Measurements from ENCODE around the gene ZBTB8OS.
"Not testable (repeated sequence)": the region's sequence is repeated elsewhere in the genome, so short reads cannot be mapped to it uniquely, and the experiment has no call there.

ZBTB8OS gene

DNA sequence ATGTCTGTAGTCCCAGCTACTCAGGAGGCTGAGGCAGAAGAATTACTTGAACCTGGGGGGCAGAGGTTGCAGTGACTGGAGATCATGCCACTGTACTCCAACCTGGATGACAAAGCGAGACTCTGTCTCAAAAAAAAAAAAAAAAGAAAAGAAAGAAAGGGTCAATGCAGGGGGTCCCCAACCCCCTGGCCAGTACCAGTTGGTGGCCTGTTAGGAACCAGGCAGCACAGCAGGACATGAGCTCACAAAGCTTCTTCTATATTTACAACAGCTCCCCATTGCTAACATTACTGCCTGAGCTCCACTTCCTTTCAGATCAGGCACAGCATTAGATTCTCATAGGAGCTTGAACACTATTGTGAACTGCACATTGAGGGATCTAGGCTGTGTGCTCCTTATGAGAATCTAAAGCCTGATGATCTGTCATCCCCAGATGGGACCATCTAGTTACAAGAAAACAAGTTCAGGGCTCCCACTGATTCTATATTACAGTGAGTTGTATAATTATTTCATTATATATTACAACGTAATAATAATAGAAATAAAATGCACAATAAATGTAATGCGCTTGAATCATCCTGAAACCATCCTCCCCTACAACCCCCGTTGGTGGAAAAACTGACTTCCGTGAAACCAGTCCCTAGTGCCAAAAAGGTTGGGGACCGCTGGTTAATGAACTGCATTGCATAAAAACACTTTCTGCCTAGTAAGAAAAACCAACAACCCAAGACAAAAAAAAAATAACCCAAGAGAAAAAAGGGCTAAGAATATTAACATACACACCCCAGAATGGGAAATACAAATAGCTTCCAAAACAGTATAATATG is 2.8 kb downstream of the ZBTB8OS start:
- no peak for DNase-seq

DNA sequence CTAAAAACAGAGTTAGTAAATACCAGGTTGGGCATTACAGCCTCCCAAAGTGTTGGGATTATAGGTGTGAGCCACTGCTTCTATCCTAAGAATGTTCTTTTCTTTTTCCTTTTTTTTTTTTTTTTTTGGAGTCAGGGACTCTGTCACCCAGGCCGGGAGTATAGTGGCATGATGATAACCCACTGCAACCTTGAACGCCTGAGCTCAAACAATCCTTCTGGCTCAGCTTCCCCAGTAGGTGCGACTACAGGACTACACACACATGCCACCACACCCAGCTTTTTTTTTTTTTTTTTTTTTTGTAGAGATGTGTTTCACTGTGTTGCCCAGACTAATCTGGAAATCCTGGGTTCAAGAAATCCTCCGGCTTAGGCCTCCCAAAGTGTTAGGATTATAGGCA is 5.9 kb downstream of the ZBTB8OS start:
- no peak for DNase-seq

DNA sequence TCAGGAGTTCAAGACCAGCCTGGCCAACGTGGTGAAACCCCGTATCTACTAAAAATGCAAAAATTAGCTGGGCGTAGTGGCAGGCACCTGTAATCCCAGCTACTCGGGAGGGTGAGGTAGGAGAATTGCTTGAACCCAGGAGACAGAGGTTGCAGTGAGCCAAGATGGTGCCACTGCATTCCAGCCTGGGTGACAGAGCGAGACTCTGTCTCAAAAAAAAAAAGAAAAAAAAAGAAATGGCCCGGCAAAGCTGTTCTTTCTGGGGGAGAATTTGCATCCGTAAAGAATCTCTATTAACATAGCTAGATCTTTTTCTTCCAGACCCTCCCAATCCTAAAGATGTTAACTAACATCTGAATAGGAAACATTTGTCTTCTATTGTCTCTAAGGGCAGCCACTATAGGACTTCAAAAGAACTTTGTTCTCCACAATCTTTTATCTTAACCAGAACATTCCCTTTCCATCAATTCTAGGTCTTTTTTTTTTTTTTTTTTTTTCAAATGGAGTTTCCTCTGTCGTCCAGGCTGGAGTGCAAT is 8.0 kb downstream of the ZBTB8OS start:
- not testable (repeated sequence) for DNase-seq

DNA sequence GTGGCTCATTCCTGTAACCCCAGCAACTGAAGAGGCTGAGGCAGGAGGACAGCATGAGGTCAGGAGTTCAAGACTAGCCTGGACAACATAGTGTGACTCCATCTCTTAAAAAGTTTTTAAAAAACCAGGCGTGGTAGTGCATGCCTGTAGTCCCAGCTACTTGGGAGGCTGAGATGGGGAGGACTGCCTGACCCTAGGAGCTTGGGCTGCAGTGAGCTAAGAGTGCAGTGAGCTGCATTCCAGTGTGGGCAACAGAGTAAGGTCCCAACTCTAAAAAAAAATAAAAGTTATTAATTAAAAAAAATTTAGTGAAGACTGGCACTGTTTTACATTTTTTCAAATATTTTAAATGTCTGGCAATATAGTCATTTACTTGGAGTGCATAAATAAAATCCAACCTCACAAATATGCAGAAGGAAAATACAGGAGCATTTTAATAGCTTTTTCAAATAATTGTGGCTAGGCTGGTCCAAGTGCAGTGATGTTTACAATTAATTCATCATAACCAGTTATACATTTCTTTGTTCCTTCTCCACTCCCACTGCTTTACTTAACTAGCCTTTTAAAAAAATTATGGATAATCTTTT is 10.8 kb downstream of the ZBTB8OS start:
- DNase-seq, result no peak

DNA sequence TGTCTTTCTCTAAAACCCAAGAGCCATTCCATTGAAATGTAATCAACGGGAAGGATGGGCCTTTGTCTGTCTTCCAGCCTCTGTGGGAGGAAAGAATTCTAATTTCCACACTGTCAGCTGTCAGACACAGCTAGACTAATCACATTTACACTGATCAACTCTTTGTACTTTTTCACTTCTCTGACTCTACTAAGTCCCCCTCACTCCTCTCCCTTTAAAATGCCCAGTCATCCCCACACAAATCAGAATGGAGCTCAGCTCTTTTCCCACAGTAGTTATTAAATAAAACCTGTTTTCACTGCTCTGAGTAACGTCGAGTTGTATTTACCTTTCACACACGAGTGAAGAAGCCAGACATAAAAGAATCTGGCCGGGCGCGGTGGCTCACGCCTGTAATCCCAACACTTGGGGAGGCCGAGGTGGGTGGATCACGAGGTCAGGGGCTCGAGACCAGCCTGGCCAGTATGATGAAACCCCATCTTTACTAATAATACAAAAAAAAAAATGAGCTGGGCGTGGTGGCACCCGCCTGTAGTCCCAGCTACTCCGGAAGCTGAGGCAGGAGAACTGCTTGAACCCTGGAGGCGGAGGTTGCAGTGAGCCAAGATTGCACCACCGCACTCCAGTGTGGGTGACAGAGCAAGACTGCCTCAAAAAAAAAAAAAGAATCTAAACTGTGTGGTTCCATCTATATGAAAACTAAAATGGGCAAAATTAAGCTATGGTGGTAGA is 13.3 kb downstream of the ZBTB8OS start:
- DNase-seq, result peak; percentile 58 to 88

DNA sequence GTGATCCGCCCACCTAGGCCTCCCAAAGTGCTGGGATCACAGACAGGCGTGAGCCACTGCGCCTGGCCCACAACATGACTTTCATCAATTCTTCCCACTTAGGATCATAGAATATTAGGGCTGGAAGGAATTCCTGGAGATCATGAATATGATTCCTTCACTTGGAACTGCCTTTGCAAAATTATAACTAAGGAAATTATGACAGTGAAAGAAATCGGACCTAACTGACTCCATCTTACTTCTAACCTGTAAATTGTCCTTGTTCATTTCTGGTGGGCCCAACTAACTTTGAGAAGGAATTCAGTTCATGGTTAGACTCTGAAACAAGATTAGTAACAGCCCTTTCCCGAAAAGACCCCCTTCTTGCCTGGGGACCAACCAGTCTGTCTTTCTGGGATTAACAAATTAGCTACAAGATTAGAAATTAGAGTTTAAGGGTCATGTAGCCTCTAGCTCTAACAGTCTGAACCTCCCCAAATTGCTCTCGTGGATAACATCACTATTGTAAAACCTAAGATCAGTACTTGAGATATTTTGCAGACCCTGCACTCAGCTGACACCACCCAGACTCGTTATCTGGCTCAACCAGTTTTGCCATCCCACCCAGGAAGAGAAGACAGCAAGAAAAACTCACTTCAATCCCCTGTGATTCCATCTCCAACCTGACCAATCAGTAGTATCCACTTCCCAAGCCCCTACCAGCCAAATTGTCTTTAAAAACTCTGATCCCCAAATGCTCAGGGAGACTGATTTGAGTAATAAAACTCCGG is 14.7 kb downstream of the ZBTB8OS start:
- no peak for DNase-seq

DNA sequence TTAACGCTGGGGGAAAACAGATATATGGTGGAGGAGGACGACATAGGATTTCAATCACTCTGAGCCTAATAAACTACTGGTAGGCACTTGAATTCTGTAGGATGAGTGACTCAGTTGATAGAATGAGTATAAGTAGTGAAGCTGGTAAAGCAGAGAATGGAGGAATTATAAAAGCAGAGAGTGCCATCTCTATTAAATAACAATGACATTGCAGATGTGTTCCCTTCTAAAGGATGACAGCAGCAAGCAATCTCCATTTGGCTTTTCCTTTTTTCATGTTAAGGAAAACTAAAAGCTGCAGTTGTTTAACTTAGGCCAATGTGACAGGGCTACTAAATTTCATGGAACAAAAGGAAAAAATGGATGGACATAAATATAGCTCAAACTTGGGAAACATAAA is 17.5 kb downstream of the ZBTB8OS start:
- no peak for DNase-seq

DNA sequence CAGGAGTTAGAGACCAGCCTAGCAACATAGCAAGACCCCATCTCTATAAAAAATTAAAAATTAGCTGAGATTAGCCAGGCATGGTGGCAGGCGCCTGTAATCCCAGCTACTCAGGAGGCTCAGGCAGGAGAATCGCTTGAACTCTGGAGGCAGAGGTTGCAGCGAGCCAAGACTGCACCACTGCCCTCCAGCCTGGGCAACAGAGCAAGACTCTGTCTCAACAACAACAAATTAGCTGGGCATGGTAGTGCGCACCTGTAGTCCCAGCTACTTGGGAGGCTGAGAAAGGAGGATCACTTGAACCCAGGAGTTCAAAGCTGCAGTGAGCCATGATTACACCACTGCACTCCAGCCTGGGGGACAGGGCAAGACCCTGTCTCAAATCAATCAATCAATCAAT is 20.2 kb downstream of the ZBTB8OS start:
- not testable (repeated sequence) for DNase-seq

DNA sequence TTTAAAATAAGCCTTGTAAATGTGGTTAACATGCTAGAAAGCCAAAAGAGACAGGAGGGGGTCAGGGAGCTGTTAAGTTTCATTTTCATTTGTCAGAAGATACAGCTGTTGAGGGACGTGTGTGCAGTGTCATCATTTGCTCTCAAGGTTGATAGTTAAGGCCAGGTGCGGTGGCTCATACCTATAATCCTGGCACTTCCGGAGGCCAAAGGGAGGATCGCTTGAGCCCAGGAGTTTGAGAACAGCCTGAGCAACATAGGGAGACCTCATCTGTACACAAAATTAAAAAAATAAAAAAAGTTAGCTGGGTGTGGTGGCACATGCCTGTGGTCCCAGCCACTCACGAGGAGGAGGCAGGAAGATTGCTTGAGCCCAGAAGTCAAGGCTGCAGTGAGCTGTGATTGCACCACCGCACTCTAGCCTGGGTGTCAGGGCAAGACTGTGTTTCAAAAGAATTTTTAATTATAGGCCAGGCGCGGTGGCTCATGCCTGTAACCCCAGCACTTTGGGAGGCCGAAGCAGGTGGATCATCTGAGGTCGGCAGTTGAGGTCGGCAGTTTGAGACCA is 22.7 kb downstream of the ZBTB8OS start:
- no peak for DNase-seq

DNA sequence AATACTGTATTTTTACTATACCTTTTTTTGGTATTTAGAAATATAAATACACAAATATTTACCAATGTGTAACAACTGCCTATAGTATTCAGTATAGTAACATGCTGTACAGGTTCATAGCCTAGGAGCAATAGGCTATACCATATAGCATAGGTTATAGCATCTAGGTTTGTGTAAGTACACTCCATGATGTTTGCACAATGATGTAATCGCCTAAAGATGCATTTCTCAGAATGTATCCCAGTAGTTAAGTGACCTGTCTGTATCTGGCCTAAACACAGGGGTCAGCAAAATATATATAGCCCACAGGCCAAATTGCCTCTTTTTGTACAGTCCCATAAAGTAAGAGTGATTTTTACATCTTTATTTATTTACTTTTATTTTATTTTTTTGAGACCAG is 24.2 kb downstream of the ZBTB8OS start:
- no peak for DNase-seq

DNA sequence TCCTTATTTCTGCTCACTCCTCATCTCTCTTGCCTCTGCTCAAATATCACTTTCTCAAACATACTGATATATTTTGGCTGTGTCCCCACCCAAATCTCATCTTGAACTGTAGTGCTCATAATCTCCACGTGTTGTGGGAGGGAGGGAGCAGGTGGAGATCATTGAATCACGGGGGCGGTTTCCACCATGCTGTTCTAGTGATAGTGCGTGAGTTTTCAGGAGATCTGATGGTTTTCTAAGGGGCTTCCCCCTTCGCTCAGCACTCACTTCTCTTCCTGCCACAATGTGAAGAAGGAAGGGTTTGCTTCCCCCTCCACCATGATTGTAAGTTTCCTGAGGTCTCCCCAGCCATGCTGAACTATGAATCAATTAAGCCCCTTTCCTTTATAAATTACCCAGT is 26.6 kb downstream of the ZBTB8OS start:
- DNase-seq, result no peak

DNA sequence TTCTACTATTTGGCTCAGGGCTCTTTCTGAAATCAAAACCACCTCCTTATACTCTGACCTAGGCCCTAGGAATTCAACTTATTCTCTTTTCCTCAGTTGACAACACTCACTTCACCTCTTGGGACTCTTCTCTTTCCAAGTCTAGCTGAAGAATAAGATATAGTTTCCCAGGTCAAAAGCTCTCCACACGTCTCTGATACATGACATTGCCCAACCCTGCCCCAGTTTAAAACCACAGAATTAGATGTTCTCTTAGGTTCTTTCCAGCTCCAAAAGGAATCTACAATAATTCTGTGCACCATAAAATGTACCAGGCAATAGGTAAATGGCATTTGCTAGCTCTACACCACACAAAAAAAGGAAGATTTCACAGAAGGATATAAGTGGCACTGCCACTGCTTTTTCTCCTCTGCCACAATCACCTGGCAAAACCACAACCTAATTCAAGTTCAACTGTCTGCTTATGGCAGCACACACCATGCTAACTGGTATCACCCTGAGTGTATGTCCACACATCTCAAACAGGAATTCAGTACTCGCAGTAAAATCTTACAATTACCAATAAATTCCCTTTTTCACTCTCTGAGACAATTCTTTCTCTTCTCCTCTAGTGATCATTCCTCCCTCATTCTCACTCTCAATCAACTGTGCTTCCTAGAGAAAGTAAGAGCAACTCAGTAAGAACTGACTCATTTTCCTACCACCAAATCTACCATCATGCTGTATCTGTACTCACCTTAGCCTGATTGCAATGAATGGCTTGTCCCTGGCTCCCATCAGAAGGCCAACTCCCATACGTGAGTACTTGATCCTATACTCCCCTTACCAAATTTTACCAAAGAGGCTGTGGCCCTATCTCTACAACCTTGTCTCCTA is 27.3 kb downstream of the ZBTB8OS start:
- no peak for DNase-seq

DNA sequence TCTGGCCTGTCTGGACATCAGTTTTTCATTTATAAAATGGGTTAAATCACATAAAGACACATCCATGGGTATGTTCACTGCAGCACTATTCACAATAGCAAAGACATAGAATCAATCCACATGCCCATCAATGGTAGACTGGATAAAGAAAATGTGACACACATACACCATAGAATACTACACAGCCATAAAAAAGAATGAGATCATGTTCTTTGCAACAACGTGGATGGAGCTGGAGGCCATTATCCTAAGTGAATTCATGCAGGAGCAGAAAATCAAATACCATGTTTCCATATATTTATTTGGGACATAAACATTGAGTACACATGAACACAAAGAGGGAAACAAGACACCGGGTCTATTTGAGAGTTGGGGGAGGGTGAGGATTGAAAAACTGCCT is 28.1 kb downstream of the ZBTB8OS start:
- DNase-seq, result no peak

DNA sequence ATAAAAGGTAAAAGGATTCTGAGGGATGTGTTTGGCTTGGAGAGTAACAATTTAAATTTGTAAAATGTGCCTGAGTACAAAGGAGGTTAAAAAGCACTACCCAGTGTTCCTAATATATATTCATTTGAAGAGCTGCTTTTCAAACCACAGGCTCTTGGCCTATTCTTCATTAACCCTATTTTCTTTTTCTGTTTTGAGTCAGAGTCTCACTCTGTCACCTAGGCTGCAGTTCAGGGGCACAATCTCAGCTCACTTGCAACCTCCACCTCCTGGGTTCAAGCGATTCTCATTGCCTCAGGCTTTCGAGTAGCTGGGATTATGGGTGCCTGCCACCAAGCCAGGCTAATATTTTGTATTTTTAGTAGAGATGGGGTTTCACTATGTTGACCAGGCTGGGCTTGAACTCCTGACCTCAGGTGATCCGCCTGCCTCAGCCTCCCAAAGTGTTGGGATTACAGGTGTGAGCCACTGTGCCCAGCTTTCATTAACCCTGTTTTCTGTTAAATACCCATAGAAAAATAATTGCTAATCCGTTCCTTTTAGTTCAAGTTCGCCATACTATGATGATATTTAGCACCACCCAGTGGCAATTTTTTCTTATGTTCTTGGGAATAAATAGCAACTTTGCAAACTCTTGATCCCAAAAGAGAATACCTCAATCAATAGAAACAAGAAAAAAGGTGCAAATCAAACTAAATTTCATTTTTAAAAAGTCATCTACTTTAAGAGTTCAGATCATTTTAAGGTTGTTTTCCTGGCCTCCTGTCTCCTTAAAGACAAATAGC is 30.5 kb downstream of the ZBTB8OS start:
- DNase-seq, result peak; percentile 9 to 24

DNA sequence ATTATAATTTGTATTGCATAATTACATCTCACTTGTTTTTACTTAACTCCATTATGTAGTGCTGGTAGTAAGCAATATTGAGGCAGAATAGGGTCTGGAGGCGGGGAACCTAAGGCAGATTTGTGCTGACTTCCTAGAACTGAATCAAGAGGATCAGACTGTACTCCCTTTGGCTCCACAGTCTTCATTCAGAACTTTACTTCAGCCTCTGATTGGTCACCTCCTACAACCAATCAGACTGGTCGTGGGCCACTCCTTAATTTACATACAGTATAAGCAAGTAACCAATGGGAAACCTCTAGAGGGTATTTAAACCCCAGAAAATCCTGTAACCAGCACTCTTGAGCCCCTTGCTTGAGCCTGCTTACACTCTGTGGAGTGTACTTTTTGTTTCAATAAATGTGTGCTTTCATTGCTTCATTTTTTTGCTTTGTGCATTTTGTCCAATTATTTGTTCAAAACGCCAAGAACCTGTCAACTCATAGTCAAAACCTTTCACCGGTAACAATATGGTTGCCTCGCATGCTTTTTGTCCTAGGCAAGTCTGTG is 31.6 kb downstream of the ZBTB8OS start:
- DNase-seq, result no peak

DNA sequence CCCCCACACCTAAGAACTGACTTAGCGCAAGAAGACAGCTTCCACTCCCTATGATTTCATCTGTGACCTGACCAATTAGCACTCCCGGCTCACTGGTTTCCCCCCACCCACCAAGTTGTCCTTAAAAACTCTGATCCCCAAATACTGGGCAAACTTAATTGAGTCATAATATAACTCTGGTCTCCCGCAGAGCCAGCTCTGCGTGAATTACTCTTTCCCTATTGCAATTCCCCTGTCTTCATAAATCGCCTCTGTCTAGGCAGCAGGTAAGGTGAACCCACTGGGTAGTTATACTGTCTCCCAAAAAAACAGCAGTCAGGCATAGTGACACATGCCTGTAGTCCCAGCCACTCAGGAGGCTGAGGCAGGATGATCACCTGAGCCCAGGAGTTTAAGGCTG is 36.9 kb downstream of the ZBTB8OS start:
- peak in 1 of 2 donors; percentile 15 for DNase-seq

DNA sequence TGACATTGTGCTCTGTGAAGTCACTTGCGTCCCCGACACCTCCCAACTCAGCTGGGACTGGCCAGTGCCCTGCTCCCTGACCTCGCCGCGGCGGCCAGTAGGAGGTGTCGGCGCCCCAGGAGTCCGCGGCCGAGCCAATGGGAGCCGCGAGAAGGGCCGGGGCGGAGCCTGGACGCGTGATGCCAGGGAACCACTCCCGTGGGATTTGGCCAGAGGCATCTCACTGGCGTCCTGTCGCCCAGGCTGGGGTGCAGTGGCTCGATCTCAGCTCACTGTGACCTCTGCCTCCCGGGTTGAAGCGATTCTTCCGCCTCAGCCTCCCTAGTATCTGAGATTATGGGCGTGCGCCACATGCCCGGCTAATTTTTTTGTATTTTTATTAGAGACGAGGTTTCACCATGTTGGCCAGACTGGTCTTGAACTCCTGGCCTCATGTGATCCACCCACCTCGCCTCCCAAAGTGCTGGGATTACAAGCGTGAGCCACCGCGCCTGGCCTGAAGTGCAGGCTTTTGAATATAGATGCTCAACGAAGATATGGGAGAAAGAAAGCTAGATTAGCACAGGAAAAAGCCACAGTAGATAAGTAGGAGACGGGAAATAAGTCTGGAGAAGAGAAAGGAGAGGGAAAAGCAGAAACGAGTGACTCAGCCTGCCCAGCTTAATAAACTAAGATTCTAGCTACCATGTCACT is 38.0 kb downstream of the ZBTB8OS start:
- DNase-seq, result peak; percentile 91 to 93

DNA sequence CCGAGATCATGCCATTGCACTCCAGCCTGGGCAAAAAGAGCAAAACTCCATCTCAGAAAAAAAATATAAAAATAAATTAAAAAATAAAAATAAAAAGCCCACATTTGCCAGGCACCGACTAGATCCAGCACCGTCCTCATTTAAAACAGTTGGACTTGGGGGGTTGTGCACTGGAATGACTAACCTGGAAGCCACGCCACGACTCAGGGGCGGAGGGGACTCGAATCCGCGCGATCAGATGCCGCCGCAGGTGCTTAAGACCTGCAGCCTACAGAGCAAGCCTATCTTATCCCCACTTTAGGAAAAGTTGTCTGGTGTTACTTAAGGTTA is 38.5 kb downstream of the ZBTB8OS start:
- DNase-seq, result no peak

DNA sequence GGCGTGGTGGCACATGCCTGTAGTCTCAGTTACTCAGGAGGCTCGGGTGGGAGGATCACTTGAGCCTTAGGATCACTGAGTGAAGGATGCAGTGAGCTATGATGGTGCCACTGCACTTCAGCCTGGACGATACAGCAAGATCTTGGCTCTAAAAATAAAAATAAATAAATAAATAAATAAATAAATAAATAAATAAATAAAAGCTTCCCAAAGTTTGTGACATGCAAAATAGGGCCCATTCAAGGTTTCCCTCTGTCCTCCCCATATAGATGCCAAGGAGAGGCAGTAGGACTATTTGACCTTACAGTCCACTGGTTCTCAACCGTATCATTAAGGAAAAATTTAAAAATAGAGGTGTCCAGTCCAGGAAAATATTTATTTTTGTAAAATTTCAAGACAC is 41.2 kb downstream of the ZBTB8OS start:
- DNase-seq, result no peak

All from inflammatory macrophage treated with lipopolysaccharide for 1 hour (primary cell).